Activated CD8-positive, alpha-beta T cell treated with anti-CD3 and anti-CD28 coated beads for 36 hours (primary cell): ENCODE measurements around the gene IL17RA. TPM values are rescaled to one million over a fixed set of nuclear protein-coding genes. Genes with fewer than 3 reads are reported as not detected.

ENCODE experiments used
- ATAC-seq: fragments of 200-7000 bp; cut with Tn5 transposase; one replicate; pipeline ENCODE4 v1.10.0; 2021; ENCODE audit warnings: mild to moderate bottlenecking, moderate library complexity
- CTCF ChIA-PET: fragments of 350-600 bp; sonication (Branson Sonifier 250); formaldehyde crosslinking; loops from one replicate; lab custom pipeline; 2021; ENCODE audit warnings: antibody characterized with exemption; lab: Charles Lee
- POLR2A ChIA-PET: fragments of 350-600 bp; sonication (Branson Sonifier 250); formaldehyde crosslinking; loops from one replicate; lab custom pipeline; 2021; ENCODE audit warnings: antibody characterized with exemption; lab: Charles Lee
- DNase-seq: peaks from one replicate; pipeline ENCODE4 v3.0.0-alpha.2; 2020
- H3K27ac Mint-ChIP-seq: one replicate; pipeline ENCODE4 v1.8.0; 2021; ENCODE audit warnings: mild to moderate bottlenecking, mixed read lengths
- H3K27me3 Mint-ChIP-seq: one replicate; pipeline ENCODE4 v1.8.0; 2021; ENCODE audit warnings: mixed read lengths
- H3K36me3 Mint-ChIP-seq: one replicate; pipeline ENCODE4 v1.8.0; 2021; ENCODE audit warnings: low read depth, mixed read lengths
- H3K4me1 Mint-ChIP-seq: one replicate; pipeline ENCODE4 v1.8.0; 2021; ENCODE audit warnings: low read depth, mixed read lengths
- H3K4me3 Mint-ChIP-seq: one replicate; pipeline ENCODE4 v1.8.0; 2021; ENCODE audit warnings: mild to moderate bottlenecking, moderate library complexity, mixed read lengths
- H3K9me3 Mint-ChIP-seq: one replicate; pipeline ENCODE4 v1.8.0; 2021; ENCODE audit warnings: mixed read lengths
- intact Hi-C: fragments of 100-400 bp; cut with micrococcal nuclease; formaldehyde crosslinking; loops from one replicate; pipeline ENCODE4 v1.10.0; 2022
- total RNA-seq, 2 experiments: library from RNA; stranded (reverse); gene quantifications; one replicate each; pipeline ENCODE4 v1.2.3, GENCODE V29; 2021
- TF ChIP-seq, protein P1 (sequence below): fragments of 200-600 bp; IDR thresholded peaks from one replicate; pipeline ENCODE4 v1.8.0; 2022; ENCODE audit warnings: antibody characterized with exemption, mild to moderate bottlenecking

The IL17RA gene
- total RNA-seq, 2 experiments from 2014 or later, result 14.0 to 14.2 TPM

DNA sequence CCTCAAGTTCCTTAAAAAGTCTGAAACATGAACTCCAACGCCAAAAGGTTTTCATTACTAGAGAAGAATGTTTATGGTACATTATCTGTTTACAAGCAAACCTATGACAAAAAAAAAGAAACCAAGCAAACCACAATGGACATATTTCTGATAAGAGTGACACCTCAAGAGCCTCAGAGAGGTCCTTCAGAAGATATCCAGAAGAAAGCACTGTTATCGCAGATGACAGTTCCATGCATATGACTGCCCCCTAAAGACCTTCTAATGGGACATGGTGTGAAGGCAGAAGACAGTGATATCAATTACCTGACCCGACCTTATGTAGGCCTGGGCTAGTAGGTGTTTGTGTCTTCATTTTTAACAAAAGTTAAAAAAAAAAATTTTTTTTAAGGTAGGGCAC is 71.1 kb downstream of the IL17RA start:
- Mint-ChIP-seq H3K9me3 (no peaks in the 10 kb centered on the region), H3K4me3 (peak overlapping the region; percentile 13), H3K27me3 (no peaks in the 10 kb centered on the region), H3K36me3 (peaks cover 37% of the 10 kb centered on the region), H3K27ac (no peak overlapping the region), H3K4me1 (peaks cover 46% of the 10 kb centered on the region)
- DNase-seq (no peak), ATAC-seq (no peak)
- ChIA-PET CTCF (interaction anchor here (9.4 kb wide), 1 partner anchor 17 kb away, joined by 114 read pairs; no protein-coding TSS in a partner anchor), POLR2A (no interaction called here)
- intact Hi-C loops, result loop anchor here (5.0 kb wide), 1 partner anchor 69 kb away; no protein-coding TSS in a partner anchor
- TF ChIP-seq, protein P1, sequence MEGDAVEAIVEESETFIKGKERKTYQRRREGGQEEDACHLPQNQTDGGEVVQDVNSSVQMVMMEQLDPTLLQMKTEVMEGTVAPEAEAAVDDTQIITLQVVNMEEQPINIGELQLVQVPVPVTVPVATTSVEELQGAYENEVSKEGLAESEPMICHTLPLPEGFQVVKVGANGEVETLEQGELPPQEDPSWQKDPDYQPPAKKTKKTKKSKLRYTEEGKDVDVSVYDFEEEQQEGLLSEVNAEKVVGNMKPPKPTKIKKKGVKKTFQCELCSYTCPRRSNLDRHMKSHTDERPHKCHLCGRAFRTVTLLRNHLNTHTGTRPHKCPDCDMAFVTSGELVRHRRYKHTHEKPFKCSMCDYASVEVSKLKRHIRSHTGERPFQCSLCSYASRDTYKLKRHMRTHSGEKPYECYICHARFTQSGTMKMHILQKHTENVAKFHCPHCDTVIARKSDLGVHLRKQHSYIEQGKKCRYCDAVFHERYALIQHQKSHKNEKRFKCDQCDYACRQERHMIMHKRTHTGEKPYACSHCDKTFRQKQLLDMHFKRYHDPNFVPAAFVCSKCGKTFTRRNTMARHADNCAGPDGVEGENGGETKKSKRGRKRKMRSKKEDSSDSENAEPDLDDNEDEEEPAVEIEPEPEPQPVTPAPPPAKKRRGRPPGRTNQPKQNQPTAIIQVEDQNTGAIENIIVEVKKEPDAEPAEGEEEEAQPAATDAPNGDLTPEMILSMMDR, result no peak

DNA sequence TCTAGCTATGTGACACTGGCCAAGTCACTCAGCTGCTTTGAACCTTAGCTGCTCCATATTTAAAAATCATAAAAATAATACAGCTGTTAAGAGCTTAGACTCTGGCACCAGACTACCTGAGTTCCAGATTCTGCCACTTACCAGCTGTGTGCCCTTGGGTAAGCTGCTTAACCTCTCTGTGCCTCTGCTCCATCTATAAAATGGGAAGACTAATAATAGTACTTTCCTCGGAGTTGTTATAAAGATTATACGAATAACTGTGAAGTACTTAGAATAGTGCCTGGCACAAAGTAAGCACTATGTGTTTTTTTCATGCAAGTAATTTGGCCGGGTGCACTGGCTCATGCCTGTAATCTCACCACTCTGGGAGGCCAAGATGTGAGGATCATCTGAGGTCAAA is 72.9 kb downstream of the IL17RA start:
- POLR2A ChIA-PET, result interaction anchor here (1.0 to 2.0 kb wide), 6 partner anchors 14 to 481 kb away, joined by 3 to 7 read pairs (median 4); partner anchors contain the start of gene BCL2L13

DNA sequence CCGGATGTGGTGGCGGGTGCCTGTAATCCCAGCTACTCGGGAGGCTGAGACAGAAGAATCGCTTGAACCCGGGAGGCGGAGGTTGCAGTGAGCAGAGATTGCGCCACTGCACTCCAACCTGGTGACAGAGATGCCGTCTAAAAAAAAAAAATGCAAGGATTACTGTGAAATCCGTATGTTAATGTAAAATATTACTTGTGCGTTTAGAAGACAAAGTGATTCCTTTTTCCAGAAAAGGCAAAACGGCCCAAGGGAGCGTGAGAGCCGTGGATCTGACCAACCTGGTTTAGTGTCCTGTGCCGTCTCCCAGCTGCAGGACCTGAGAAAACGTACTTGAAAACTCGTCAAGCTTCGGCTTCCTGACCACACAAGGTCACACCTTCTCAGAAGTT is 73.4 kb downstream of the IL17RA start:
- Mint-ChIP-seq H3K36me3 (peaks cover 32% of the 10 kb centered on the region), H3K27ac (peak overlapping the region; percentile 77), H3K27me3 (no peaks in the 10 kb centered on the region), H3K4me1 (peaks cover 34% of the 10 kb centered on the region), H3K4me3 (peak overlapping the region; percentile 80), H3K9me3 (no peaks in the 10 kb centered on the region)
- TF ChIP-seq, protein P1, result no peak
- POLR2A ChIA-PET, result interaction anchor here (1.0 to 2.0 kb wide), 6 partner anchors 13 to 481 kb away, joined by 3 to 7 read pairs (median 4); partner anchors contain the start of gene BCL2L13
- CTCF ChIA-PET, result interaction anchor here (1.3 to 9.4 kb wide), 3 partner anchors 15 to 343 kb away, joined by 4 to 114 read pairs (median 4); no protein-coding TSS in a partner anchor
- no peak for DNase-seq
- no peak for ATAC-seq
- intact Hi-C loops, result loop anchor here (5.0 kb wide), 1 partner anchor 71 kb away; no protein-coding TSS in a partner anchor

More for the DNA sequence above, 72.9 kb downstream of the IL17RA start:
- no peak for DNase-seq
- no peak for ATAC-seq
- Mint-ChIP-seq H3K27ac (peak overlapping the region; percentile 77), H3K4me3 (peak overlapping the region; percentile 80), H3K27me3 (no peaks in the 10 kb centered on the region), H3K36me3 (peaks cover 32% of the 10 kb centered on the region), H3K4me1 (peaks cover 38% of the 10 kb centered on the region), H3K9me3 (no peaks in the 10 kb centered on the region)
- TF ChIP-seq, protein P1, result no peak
- intact Hi-C loops, result loop anchor here (5.0 kb wide), 1 partner anchor 70 kb away; no protein-coding TSS in a partner anchor
- CTCF ChIA-PET, result interaction anchor here (1.2 to 9.4 kb wide), 4 partner anchors 15 to 344 kb away, joined by 3 to 114 read pairs (median 4); no protein-coding TSS in a partner anchor

DNA sequence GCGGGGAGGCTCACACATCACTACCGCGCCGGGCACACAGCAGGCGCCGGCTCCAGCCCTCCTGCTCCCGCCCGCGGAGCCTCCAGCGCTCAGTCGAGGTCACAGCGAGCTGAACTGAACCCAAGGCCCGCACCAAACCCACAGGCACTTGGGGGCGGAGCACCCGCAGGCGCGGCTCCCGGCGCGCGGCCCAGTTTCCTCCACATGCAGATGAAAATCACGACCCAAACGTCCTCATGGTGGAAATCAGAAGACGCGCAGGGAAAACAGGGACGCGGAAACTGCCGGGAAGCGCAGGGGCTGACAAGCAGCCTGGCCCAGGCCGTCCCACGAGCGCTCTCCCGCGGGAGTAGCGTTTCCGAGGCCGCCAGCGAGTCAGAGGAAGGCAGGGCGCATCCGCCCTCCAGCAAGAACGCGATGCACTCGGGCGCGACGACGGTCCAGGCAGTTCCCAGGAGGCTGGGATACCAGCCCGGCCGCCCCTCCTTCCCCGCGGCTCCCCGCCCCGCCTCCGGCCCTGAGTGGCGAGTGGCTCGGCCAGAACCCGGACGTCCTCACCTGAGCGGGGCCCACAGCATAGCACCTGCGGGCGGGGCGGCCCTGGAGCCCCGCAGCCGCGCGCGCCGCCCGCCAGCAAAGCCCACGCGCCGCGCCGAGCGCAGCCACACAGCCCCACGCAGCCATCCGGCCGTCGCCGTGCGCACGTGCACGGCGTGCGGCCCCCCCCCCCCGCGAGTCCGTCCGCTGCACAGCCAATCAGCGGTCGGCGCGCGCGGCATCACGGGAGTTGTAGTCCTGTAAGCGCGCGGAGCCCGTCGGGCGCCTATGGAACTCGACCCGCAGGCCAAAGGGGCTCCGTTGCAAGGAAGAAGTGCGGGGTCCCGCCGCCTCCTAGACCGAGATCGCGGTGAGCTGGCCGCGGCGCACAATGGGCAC is 74.0 kb downstream of the IL17RA start, which contains the start of gene HDHD5:
TSS of gene HDHD5 (minus strand) at position 710 of the 936 bp plus-strand sequence. CDS start at position 684, 26 bp downstream.
- TF ChIP-seq, protein P1, result no peak

More for the DNA sequence above, 74.0 kb downstream of the IL17RA start, which contains the start of gene HDHD5:
- intact Hi-C loops, result loop anchor here (5.0 kb wide), 1 partner anchor 72 kb away; no protein-coding TSS in a partner anchor
- CTCF ChIA-PET, result interaction anchor here (2.0 to 9.4 kb wide), 2 partner anchors 14 to 83 kb away, joined by 4 to 114 read pairs; no protein-coding TSS in a partner anchor
- Mint-ChIP-seq H3K4me1 (peaks cover 31% of the 10 kb centered on the region), H3K4me3 (peak within 1 kb of the TSS; percentile 80), H3K36me3 (peaks cover 30% of the 10 kb centered on the region), H3K27me3 (no peaks in the 10 kb centered on the region), H3K9me3 (no peaks in the 10 kb centered on the region), H3K27ac (peak within 1 kb of the TSS; percentile 89)
- POLR2A ChIA-PET, result interaction anchor here (0.9 to 2.0 kb wide), 8 partner anchors 9 to 480 kb away, joined by 3 to 7 read pairs (median 4); partner anchors contain the start of gene BCL2L13
- ATAC-seq (peak; percentile 86), DNase-seq (peak; percentile 93)
